Activated CD8-positive, alpha-beta memory T cell treated with anti-CD3 and anti-CD28 coated beads, Interleukin-2, amount 50 U/mL, for 48 hours (primary cell): ENCODE measurements around the gene LARGE1.

Experiments
- DNase-seq: peaks from one replicate; pipeline ENCODE4 v3.0.0-alpha.2; 2020

LARGE1 gene

GRCh38 chr22:33851821-33852384 is 68.4 kb downstream of the LARGE1 start:
- DNase-seq: no peak

- DNase-seq: no peak
Measured at GRCh38 chr22:33851240-33851639, 69.0 kb downstream of the LARGE1 start.

GRCh38 chr22:33850724-33851123 is 69.6 kb downstream of the LARGE1 start:
- DNase-seq: no peak

DNA sequence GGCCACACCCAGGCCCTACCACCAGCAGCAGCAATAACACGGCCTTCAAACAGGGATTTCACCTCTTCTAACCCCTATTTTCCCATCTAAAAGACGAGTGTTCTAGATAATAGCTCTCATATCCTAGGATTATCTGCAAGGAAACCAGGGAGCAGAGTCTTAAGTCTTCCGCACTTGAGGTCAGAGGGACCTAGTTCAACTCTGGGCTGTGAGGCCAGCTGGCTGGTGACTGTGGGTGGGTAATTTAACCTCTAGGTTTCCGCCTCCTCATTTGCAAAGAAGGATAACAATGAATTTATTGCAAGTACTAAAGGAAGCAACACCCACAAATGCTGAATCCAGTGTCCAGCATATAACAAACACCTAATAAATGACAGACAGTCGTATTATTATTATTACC is 70.1 kb downstream of the LARGE1 start:
- no peak for DNase-seq

DNA sequence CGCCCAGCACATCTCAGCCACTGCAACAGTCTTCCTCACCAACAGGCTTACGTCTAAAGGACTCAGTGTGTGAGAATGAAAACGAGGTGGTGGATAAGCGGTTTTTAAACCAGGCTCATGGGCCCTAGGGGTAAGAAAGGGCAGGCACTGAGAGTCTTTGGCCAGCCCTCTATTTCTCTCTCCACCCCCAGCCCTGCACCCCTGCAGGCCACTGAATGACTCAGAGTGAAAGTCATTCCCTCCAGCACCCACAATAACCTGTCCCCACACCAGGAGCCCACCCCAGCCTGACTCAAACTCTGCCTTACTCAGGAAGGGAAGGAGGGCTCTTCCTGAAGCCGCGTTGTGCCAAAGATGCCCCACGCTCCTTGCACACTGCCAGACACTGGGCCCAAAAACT is 72.0 kb downstream of the LARGE1 start:
- no peak for DNase-seq

DNA sequence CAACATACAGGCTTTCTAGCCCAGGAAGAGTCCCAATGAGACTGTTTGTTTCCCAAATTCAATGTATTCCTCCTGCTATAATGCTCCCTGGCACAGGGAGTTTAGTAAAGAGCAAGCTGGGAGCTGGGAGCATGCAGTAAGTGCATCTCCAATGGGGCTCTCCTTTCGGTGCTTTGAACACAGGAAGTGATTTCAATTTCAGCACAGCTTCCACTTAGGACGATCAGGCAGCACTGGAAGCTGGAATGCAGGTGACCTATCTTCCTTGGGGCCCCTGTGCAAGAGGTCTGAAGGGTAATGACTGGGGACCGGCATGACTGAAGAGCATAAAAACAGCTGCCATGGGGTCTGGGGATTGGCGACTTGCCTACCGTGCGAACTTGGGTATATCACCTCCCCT is 76.0 kb downstream of the LARGE1 start:
- no peak for DNase-seq

DNA sequence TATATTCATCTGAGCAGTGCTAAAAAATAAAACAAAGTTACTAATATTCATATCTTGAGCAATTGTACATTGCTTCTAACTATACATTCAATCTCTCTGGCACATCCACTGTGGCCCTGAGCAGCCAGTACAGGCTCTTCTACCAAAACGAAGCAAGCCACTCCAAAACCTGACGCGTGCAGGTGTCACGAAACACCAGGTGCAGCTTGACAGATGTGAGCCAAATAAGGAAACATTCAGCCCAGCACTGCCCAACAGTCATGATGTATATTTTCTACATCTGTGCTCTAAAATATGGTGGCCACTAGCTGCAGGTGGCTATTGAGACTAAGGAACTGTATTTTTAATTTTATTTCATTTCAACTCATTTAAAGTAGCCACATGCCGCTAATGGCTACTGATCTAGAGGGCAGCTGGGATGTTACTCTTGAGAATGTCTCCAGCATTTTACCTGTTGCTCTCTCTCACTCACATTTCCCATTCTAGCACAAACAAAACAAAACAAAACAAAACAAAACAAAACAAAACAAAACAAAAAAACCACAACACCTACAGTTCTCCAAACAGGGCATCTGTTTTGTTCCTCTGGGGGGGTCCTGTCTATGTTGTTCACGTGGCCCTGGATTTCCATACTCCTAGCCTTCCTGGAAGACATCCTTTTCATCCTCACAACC is 77.7 kb downstream of the LARGE1 start:
- no peak for DNase-seq

DNA sequence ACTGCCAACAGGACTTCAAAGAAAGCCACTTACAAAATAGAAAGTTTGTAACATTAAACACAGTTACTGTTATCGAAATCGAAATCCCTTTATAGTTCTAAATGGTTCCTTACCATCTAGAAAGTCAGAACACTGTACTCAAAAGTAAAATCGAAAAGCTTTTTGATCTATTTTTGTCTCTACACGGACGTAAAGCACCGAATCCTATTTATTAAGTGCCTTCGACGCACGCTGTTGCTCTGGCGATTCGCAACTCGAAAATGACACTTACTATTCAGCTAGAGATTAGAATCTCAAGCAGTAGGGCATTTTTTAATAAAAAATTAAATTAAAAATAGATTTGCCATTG is 78.3 kb downstream of the LARGE1 start:
- no peak for DNase-seq

DNA sequence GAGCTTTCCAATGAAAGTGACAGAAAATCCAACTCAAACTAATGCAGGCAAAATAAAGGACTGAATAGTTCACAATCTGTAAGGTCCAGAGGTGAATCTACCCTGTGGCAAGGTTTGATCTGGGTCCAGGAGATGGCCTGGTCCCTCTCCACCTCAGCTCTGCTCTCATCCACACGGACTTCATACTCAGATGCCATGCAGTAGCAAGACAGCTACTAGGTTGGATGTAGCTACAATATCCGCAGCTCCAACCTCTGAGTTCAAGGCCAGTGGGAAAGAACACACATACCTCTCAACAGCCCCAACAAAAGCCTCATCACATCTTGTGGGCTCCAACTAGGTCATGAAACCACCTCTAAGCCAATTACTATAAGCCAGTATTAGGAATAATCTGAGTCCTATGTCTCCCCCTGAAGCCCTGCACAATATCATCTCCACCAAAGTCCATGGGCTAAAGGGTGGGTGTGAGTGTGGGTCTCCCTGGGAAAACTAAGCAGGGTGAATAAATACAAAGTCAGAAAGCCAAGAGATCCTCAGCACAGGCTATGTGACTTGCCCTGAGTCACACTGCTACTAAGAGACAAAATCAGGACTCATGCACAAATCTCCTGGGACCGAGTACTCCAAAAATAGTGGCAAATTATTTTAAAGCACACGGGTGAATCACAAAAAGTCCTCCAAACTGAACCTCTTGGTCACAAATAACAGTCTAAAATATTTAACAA is 78.8 kb downstream of the LARGE1 start:
- no peak for DNase-seq

- DNase-seq: no peak
Measured at GRCh38 chr22:33838644-33839043, 81.6 kb downstream of the LARGE1 start.

DNA sequence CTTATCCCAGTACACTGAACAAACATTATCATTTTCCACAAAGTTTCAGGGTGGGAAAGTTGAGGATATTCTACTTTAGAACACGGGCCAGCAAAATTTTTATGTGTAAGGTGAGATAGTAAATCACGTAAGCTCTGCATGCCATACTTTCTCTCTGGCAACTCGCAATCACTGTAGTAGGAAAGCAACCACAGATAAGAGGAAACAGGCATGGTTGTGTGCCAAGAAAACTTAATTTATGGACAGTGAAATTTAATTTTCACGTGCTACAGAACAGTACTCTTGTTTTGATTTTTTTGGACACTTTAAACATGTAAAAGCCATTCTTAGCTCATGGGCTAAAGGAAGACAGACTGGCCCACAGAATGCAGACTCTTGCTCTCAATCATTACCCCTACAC is 82.5 kb downstream of the LARGE1 start:
- DNase-seq: no peak

DNA sequence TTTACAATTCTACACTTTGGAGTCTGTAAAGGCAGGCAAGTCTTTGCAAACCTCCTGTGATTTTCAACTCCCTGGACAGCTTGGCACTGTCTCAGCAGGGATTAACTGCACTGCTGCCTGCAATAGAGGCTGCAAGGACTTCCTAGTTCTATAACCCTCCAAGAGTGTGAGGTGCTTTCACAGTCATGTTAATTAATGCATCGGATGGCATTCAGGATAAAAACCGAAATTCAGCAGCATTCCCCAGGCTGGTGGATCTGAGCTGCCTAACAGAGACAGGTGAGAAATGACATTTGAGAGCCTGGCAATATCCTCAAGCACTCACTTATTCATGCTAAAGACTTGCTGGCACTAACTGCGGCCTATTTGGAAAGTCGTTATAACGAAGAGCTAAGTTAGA is 85.0 kb downstream of the LARGE1 start:
- DNase-seq: no peak

GRCh38 chr22:33832558-33833151 is 87.6 kb downstream of the LARGE1 start:
- DNase-seq: no peak

DNA sequence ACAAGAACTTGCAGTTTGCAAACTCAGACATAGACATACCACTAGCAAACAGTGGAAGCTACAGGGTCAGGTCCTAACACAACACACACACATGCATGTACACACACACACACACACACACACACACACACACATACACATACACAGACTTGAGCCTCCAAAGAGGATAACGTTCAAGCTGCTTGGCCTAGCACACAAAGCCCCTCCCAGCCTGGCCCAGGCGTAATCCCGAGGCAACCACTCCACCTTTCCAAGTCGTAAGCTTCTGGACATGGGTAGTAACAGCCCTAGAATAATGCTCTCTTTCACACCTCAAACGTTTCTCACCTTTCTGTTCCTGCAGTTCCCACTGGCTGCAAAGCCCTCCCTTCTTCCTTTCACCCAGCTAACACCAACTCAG is 88.6 kb downstream of the LARGE1 start:
- no peak for DNase-seq

DNA sequence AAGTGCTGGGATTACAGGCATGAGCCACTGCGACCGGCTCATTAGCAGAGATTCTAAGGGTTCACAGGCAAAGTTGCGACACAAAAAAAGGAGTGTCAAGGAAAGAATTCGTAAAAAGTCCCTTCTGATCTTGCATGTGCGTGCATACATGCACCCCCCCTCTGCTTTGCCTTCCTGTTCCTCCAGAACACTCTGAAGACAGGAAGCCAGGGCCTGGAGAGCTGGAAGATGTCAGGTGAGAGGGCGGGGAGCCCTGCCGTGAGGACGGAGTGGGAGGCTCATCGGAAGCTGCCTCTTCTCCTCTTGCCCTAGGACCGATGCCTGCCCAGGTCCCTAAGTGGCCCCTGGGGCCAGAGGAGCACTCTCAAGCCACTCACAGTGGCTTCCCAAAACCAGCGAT is 89.1 kb downstream of the LARGE1 start:
- no peak for DNase-seq

DNA sequence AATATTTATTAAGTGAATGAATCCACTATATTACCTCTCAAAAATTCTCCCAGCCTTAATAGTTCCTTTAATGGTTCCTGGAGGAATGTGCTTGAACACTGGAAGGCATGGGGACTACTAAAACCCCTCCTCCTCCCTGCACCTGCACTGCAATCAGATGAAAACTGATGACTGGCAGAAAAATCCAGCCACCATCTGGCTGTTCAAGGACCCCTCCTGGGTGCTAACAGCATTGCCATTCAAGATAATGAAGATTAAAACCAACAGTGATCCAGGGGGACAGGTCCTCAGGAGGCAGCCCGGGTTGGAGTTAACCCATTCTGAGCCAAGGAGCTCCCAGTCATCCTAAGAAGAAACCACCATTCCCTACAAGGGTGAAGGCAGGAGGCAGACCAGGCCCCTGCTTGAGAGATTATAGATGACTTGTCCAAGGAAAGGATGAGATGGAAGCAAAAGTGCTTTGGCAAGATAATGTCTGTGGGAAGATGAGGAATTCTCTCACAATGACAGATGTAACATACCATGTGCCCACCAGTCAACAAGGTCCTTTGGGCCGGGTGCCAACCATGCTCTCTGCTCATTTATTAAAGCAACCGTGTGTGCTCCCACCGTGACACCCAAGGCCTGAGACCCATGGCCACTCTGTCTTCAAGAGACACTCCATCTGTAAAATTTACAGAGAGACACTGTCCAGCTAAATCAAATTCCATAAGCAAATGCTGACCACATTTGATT is 90.6 kb downstream of the LARGE1 start:
- DNase-seq: no peak

GRCh38 chr22:33828302-33828701 is 92.0 kb downstream of the LARGE1 start:
- no peak for DNase-seq

DNA sequence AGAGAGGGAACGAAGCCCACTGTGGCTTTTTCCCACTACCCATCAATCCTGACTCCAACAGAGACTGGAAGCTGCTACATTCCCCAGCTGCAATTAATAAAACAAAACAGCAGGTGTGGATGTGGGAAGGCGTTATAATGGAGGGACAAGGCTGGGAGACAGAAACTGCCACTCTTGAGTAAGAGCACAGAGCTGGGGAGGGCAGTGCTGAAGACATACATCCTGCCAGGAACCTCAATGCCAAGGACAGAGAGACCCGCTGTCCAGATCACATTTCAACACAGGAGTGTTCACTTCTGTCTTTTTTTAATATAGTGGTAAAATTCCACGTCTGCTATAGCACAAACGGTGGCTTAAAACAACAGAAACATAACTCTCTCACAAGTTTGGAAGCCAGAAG is 94.5 kb downstream of the LARGE1 start:
- DNase-seq: no peak

DNA sequence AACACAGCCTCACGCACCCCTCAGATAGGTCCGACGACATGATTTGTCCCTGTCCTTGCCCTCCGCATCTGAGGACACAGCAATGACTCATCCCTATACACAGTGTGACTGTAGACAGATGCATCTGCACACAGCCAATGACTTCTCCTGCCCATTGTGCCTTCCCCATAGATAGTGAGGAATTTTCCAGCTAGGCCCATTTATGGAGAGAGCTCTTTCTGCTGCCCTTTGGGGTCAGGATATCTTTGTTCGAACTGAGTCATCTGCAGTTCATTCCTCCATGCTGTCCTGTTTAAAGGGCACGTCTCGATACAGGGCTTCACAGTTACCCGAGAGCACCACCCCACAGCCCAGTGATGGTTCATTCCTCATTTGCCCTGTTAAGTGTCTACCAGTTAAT is 96.7 kb downstream of the LARGE1 start:
- DNase-seq: no peak

GRCh38 chr22:33821290-33821689 is 99.0 kb downstream of the LARGE1 start:
- no peak for DNase-seq

DNA sequence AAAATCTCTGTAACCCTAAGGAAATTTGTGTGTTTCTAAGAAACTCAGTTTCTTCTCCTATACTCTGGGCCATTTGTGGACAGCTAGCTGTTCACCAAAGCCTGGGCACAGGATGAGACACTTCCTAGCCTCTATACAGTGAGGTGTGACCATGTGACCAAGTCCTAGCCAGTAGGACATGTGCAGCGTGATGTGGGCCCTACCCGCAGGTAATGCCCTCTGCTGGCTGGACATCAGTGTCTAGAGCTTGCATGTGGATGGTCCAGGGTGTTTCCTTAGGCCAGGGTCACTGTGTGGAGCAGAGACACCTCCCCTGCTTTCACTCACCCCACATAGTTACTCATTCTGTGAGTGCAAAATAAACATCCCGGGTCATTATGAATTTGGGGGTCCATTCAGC is 100.5 kb downstream of the LARGE1 start:
- DNase-seq: no peak

DNA sequence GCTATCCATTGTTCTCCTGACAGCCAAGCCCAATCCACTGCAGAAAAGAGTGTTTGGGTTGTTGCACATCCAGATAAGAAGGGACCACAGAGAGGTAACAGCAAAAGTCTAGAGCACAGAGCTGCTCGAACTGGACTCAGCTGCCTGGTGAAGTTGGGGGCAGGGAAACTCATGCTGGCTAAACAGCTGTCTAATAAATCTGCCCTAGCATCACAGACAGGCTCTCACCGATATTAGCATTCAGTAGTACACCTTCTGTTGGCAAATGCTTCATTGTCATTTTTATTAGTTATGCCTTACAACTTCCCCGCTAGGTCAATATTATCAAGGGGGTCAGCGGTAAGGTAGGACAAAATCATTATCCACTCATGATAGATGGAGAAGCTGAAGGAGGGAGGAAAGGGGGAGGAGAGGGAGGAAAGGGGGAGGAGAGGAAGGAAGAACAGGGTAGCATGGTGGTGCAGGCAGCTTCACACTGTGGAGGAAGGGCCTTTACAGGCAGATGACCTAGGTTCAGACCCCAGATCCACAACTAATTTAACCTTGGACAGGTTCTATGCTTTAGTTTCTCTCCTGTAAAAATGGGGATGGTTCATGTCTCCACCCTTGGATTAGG is 102.7 kb downstream of the LARGE1 start:
- no peak for DNase-seq

DNA sequence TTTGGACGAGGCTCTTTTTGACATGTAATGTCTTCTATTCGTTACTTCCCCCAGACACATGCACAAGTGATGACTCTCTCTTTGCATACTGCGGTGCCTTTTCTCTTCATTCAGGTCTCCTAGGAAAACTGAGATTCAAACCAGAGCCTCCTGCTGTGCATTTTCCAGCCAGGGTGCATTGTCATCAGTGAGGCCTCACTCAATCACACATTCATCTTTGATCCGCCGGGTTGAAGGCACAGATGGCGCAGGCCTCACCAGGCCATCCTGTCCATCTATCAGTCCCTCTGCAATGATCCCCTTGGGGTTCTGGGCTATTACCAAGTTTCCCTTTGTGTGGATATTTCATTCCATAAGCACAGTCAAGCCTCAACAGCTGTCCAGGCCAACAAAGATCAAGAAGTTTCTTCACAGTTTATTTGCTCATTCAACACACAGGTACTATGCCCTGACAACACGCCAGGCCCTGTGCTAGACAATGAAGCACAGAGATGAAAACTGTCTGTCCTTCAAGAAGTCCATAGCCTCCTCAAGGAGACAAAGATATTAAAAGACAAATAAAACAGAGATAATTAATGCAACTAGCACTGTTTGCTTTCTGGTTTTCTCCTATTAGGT is 107.8 kb downstream of the LARGE1 start:
- DNase-seq: no peak
